Stomach (tissue), 9 donors: ENCODE results near the gene AFDN. TPM values are rescaled to one million over a fixed set of nuclear protein-coding genes. Genes with fewer than 3 reads are reported as not detected.

ENCODE experiments used
- DNase-seq, 2 donors: peaks; one replicate each; pipeline versions ENCODE4 v3.0.0 to v3.0.0-alpha.2; 2013 to 2019
- H3K27ac ChIP-seq, 5 donors: fragments of 200-600 bp in 4 of 5; sonication (generic) in 4 of 5; one replicate each; pipeline ENCODE4 v1.5.1; 2013 to 2019; ENCODE audit warnings: mild to moderate bottlenecking in 1 of 5, moderate library complexity in 1 of 5
- H3K27me3 ChIP-seq, 3 donors: fragments of 200-600 bp; sonication (generic); one replicate each; pipeline ENCODE4 v1.5.1; 2017 to 2019; ENCODE audit warnings: mixed run types in 1 of 3
- H3K36me3 ChIP-seq, 4 donors: fragments of 200-600 bp; sonication (generic); 1 replicate in 3 of 4; 2 replicates in 1 of 4; pipeline ENCODE4 v1.5.1; 2016 to 2019
- H3K4me1 ChIP-seq, 4 donors: fragments of 200-600 bp; sonication (generic); one replicate each; pipeline ENCODE4 v1.5.1; 2016 to 2019
- H3K4me3 ChIP-seq, 4 donors: fragments of 200-600 bp; sonication (generic) in 3 of 4; one replicate each; pipeline ENCODE4 v1.5.1; 2016 to 2019; ENCODE audit warnings: mild to moderate bottlenecking in 1 of 4
- H3K9me3 ChIP-seq, 4 donors: fragments of 200-600 bp; sonication (generic); one replicate each; pipeline ENCODE4 v1.5.1; 2016 to 2019
- EP300 ChIP-seq: sonication (generic); formaldehyde crosslinking; IDR thresholded peaks from one replicate; pipeline ENCODE4 v1.6.1; 2017; ENCODE audit warnings: antibody characterized with exemption
- POLR2A ChIP-seq, 4 donors: fragments of 450-650 bp; IDR thresholded peaks; one replicate each; pipeline ENCODE4 v1.6.1; 2016; ENCODE audit warnings: antibody characterized with exemption in 4 of 4, control low read depth in 2 of 4, mild to moderate bottlenecking in 1 of 4, moderate library complexity in 1 of 4
- POLR2AphosphoS5 ChIP-seq, 3 donors: sonication (generic); formaldehyde crosslinking; IDR thresholded peaks; one replicate each; pipeline ENCODE4 v1.6.1; 2016; ENCODE audit warnings: antibody characterized with exemption in 3 of 3
- WGBS, 5 donors: extraction: QIAGEN DNeasy Blood & Tissue Kit in 3 of 5; methylation state at CpG; one replicate each; pipeline versions ENCODE4 v1.1.5 to v1.1.7; 2013 to 2018; 5-methylcytosine and 5-hydroxymethylcytosine counted together
- intact Hi-C: fragments of 100-400 bp; cut with DNase I; formaldehyde crosslinking; loops from one replicate; pipeline ENCODE4 v1.15.1; 2023; ENCODE audit warnings: low total_unique reads
- polyA plus RNA-seq, 3 donors: library from polyadenylated mRNA; stranded (reverse); fragments of 200-250 nt; gene quantifications; one replicate each; pipeline ENCODE4 v1.2.3, GENCODE V29; 2013
- total RNA-seq, 5 donors: library from RNA; depleted of rRNA; stranded (reverse); fragments of >200 nt; gene quantifications; one replicate each; pipeline versions ENCODE4 v1.1.0 to v1.2.3, GENCODE V29; 2014 to 2016
- TF ChIP-seq, protein P1 (sequence below), 7 experiments: fragments of 450-650 bp in 4 of 7; fragments of 200-600 bp in 3 of 7; sonication (generic) in 3 of 7; IDR thresholded peaks; one replicate each; pipeline ENCODE4 v1.5.1; 2016 to 2019; ENCODE audit warnings: antibody characterized with exemption in 7 of 7, control low read depth in 2 of 7, mild to moderate bottlenecking in 1 of 7
- donor health status: healthy with polysubstance abuse.
- donor health status: Bipolar disorder and iron deficiency.
- donor health status: healthy.

Gene AFDN
- total and polyA plus RNA-seq, 8 donors, result 24.8 to 521 (median 114) TPM

DNA sequence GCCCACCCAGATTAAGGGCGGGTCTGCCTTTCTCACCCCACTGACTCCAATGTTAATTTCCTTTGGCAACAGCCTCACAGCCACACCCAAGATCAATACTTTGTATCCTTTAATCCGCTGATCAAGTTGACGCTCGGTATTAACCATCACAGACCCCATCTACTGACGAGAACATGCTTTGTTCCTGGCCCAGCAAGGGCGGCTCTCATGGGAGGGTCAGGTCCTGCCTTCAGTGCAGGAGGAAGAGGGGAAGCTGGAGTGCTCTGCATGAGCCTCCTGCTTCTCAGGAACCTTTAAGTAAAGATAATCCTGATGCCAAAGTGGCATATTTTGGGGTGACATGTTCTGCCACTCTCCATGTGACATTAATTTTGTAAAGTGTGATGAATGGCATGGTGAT, 179.1 kb downstream of the AFDN start:
- 89 to 96% (median 94%) methylated on average over 6 of the region's 6 CpGs for WGBS, 5 donors
- DNase-seq, result no peak
- Histone ChIP-seq H3K4me3 (no peak overlapping the region), H3K9me3 (peaks cover under 1 to 8% (median 5%) of the 10 kb centered on the region in 4 donors), H3K4me1 (peaks cover 0 to 5% (median 4%) of the 10 kb centered on the region in 4 donors), H3K27me3 (no peaks in the 10 kb centered on the region), H3K36me3 (no peaks in the 10 kb centered on the region), H3K27ac (no peak overlapping the region)
- TF ChIP-seq POLR2A (IDR thresholded peaks at IDR 0.05) (no peak), EP300 (no peak), POLR2AphosphoS5 (IDR thresholded peaks at IDR 0.05) (no peak)
- TF ChIP-seq, protein P1, sequence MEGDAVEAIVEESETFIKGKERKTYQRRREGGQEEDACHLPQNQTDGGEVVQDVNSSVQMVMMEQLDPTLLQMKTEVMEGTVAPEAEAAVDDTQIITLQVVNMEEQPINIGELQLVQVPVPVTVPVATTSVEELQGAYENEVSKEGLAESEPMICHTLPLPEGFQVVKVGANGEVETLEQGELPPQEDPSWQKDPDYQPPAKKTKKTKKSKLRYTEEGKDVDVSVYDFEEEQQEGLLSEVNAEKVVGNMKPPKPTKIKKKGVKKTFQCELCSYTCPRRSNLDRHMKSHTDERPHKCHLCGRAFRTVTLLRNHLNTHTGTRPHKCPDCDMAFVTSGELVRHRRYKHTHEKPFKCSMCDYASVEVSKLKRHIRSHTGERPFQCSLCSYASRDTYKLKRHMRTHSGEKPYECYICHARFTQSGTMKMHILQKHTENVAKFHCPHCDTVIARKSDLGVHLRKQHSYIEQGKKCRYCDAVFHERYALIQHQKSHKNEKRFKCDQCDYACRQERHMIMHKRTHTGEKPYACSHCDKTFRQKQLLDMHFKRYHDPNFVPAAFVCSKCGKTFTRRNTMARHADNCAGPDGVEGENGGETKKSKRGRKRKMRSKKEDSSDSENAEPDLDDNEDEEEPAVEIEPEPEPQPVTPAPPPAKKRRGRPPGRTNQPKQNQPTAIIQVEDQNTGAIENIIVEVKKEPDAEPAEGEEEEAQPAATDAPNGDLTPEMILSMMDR (IDR thresholded peaks at IDR 0.05), result no peak
- intact Hi-C loops, result no loop called here

DNA sequence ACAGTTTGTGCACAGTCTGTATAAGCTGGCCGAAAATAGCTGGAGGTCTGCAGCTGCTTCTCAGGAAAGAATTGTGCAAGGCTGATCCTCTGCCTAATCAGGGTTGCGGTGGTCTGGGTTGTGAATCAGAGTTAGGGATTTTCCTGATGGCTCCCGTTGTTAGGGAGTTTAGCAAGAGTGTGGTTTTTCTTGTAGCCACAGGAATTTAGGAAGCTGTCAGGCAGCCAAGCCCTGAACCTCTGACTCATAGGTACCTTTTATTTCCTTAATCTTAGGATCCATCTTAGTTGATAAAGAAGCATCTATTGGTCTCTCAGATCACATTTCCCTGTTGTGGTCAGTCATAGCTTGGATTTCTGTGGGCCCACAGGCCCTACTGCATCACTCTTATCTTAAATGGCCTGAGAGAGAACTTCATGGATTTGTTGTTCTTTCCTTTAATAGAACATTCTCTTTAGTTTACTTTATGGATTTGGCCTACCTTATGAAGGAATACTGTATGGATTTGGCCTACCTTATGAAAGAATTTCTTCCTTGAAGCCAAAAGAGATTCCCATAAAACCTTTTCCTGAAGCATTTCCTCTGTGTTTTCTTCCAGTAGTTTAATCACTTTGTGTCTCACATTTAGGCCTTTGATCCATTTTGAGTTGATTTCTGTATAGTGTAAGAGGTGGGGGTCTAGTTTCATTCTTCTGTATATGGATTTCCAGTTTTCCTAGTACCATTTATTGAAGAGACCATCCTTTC, 181.1 kb downstream of the AFDN start:
- Histone ChIP-seq H3K9me3 (peaks cover 4 to 27% (median 14%) of the 10 kb centered on the region in 4 donors), H3K36me3 (no peaks in the 10 kb centered on the region), H3K4me1 (peaks cover 0 to 5% (median 4%) of the 10 kb centered on the region in 4 donors), H3K4me3 (no peak overlapping the region), H3K27ac (peak overlapping the region in 1 of 5 donors; percentile 48), H3K27me3 (no peaks in the 10 kb centered on the region)
- peak; percentile 42 to 59 for DNase-seq
- intact Hi-C loops, result no loop called here
- peak in 2 of 3 donors; percentile 31 to 32 for TF ChIP-seq POLR2AphosphoS5 (IDR thresholded peaks at IDR 0.05)
- no peak for TF ChIP-seq EP300
- whole genome bisulfite sequencing, 5 donors, result 19 to 34% (median 29%) methylated on average over 3 of the region's 3 CpGs

DNA sequence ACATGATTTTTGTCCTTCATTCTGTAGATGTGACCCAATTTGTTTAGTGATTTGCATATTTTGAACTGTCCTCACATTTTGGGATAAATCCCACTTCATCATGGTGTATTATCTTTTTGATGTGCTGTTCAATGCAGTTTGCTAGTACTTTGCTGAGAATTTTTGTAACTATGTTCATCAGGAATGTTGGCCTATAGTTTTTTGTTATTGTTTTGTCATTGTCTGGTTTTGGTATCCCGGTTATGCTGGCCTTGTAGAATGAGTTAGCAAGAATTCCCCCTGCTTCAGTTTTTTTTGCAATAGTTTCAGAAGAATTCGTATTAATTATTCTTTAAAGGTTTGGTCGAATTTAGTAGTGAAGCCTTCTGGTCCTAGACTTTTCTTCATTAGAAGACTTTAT, 182.6 kb downstream of the AFDN start:
- Histone ChIP-seq H3K36me3 (no peaks in the 10 kb centered on the region), H3K27ac (no peak overlapping the region), H3K9me3 (peaks cover 4 to 27% (median 14%) of the 10 kb centered on the region in 4 donors), H3K27me3 (no peaks in the 10 kb centered on the region), H3K4me1 (peaks cover 0 to 5% (median 4%) of the 10 kb centered on the region in 4 donors), H3K4me3 (no peak overlapping the region)
- DNase-seq, result no peak
- intact Hi-C loops, result no loop called here
- WGBS, 5 donors, result 87 to 90% (median 87%) methylated on average over 3 of the region's 3 CpGs
- TF ChIP-seq, protein P1 (IDR thresholded peaks at IDR 0.05), result no peak
- TF ChIP-seq POLR2AphosphoS5 (IDR thresholded peaks at IDR 0.05) (no peak), POLR2A (IDR thresholded peaks at IDR 0.05) (no peak), EP300 (no peak)

GRCh38 chr6:168011291-168011690, 184.6 kb downstream of the AFDN start:
- 86 to 97% (median 95%) methylated on average over 1 of the region's 1 CpG for WGBS, 5 donors
- no peak overlapping the region for H3K4me3 ChIP-seq
- no peaks in the 10 kb centered on the region for H3K36me3 ChIP-seq
- TF ChIP-seq, protein P1 (IDR thresholded peaks at IDR 0.05), result no peak
- TF ChIP-seq EP300 (no peak), POLR2A (IDR thresholded peaks at IDR 0.05) (no peak), POLR2AphosphoS5 (IDR thresholded peaks at IDR 0.05) (no peak)
- peaks cover 4 to 27% (median 14%) of the 10 kb centered on the region in 4 donors for H3K9me3 ChIP-seq
- H3K4me1 ChIP-seq, result peaks cover 0 to 5% (median 4%) of the 10 kb centered on the region in 4 donors
- intact Hi-C loops, result no loop called here
- DNase-seq, result no peak
- H3K27ac ChIP-seq, result no peak overlapping the region
- H3K27me3 ChIP-seq, result no peaks in the 10 kb centered on the region
